GM12878 (cell line): ENCODE data around the gene AIP. TPM values are rescaled to one million over a fixed set of nuclear protein-coding genes. Genes with fewer than 3 reads are reported as not detected.
A peak's percentile ranks its signal among the peaks of the same experiment; 100 is the strongest.

ENCODE experiments used
- ATF7 ChIP-seq: fragments of 450-650 bp; IDR thresholded peaks from 2 replicates; pipeline ENCODE4 v1.6.1; 2016; ENCODE audit warnings: low read depth, mild to moderate bottlenecking
- CREB1 ChIP-seq: IDR thresholded peaks from 2 replicates; pipeline ENCODE4 v1.6.1; 2012; ENCODE audit warnings: low read depth, mild to moderate bottlenecking, inconsistent platforms
- DPF2 ChIP-seq: fragments of 450-650 bp; IDR thresholded peaks from 2 replicates; pipeline ENCODE4 v1.6.1; 2017; ENCODE audit warnings: mild to moderate bottlenecking
- EGR1 ChIP-seq, 2 experiments: IDR thresholded peaks; 1 replicate in 1 of 2; 2 replicates in 1 of 2; pipeline ENCODE4 v1.6.1; 2011 to 2012; ENCODE audit warnings: low read depth in 2 of 2, low read length in 2 of 2, borderline replicate concordance in 1 of 2, mild to moderate bottlenecking in 1 of 2, moderate library complexity in 1 of 2
- EP300 ChIP-seq, 2 experiments: fragments of 150-350 bp in 1 of 2; IDR thresholded peaks; 2 replicates each; pipeline ENCODE4 v1.6.1; 2011 to 2012; ENCODE audit warnings: low read depth in 2 of 2, low read length in 2 of 2, borderline replicate concordance in 1 of 2, improper control_type of control experiment in 1 of 2, inconsistent platforms in 1 of 2; ENCODE audit not compliant: control insufficient read depth in 1 of 2
- HCFC1 ChIP-seq: fragments of 150-350 bp; IDR thresholded peaks from 2 replicates; pipeline ENCODE4 v1.6.1; 2014; ENCODE audit warnings: low read length
- JUNB ChIP-seq: IDR thresholded peaks from 2 replicates; pipeline ENCODE4 v1.6.1; 2016; ENCODE audit warnings: antibody characterized with exemption, mild to moderate bottlenecking
- JUND ChIP-seq: IDR thresholded peaks from 2 replicates; pipeline ENCODE4 v1.6.1; 2012; ENCODE audit warnings: low read depth, mild to moderate bottlenecking, low read length, improper control_type of control experiment, moderate library complexity
- NFIC ChIP-seq: IDR thresholded peaks from 2 replicates; pipeline ENCODE4 v1.6.1; 2012; ENCODE audit warnings: low read depth, mild to moderate bottlenecking, inconsistent platforms, low read length, moderate library complexity
- PAX8 ChIP-seq: fragments of 450-650 bp; IDR thresholded peaks from 2 replicates; pipeline ENCODE4 v1.6.1; 2017; ENCODE audit warnings: mild to moderate bottlenecking, moderate library complexity
- RELA ChIP-seq: fragments of 450-650 bp; IDR thresholded peaks from 2 replicates; pipeline ENCODE4 v1.8.0; 2014; ENCODE audit warnings: borderline replicate concordance; ENCODE audit not compliant: partially characterized antibody
- TARDBP ChIP-seq: IDR thresholded peaks from 2 replicates; pipeline ENCODE4 v1.6.1; 2016; ENCODE audit warnings: borderline replicate concordance
- ZNF24 ChIP-seq: fragments of 450-650 bp; IDR thresholded peaks from 2 replicates; pipeline ENCODE4 v1.6.1; 2017; ENCODE audit warnings: antibody characterized with exemption, mild to moderate bottlenecking
- ZNF622 ChIP-seq: fragments of 450-650 bp; IDR thresholded peaks from 2 replicates; pipeline ENCODE4 v1.6.1; 2017; ENCODE audit warnings: mild to moderate bottlenecking, inconsistent platforms
- ZSCAN29 ChIP-seq: fragments of 450-650 bp; IDR thresholded peaks from 2 replicates; pipeline ENCODE4 v1.6.1; 2017; ENCODE audit warnings: mild to moderate bottlenecking, moderate library complexity
- polyA plus RNA-seq, 11 experiments: library from polyadenylated mRNA; depleted of rRNA in 4 of 11; unstranded in 6 of 11; stranded (reverse) in 5 of 11; fragments of >200 nt; fragmentation: Nextera tagmentation in 4 of 11; fragmentation: Illumina TruSeq in 1 of 11; extraction: Ambion mirVana in 4 of 11; extraction: Trizol in 1 of 11; gene quantifications; 1 replicate in 1 of 11; 2 replicates in 10 of 11; pipeline versions ENCODE4 v1.2.1 to v1.2.3, GENCODE V29; 2011 to 2016; ENCODE audit warnings: inconsistent platforms in 2 of 11, missing spikeins in 2 of 11, low read depth in 1 of 11
- total RNA-seq, 4 experiments: library from RNA; depleted of rRNA in 3 of 4; stranded (reverse); fragments of >200 nt in 3 of 4; fragmentation: Illumina TruSeq in 1 of 4; extraction: Trizol in 1 of 4; gene quantifications; 2 replicates each; pipeline versions ENCODE4 v1.2.1 to v1.2.3, GENCODE V29; 2013 to 2021
- TF ChIP-seq, protein P1 (sequence below): IDR thresholded peaks from 2 replicates; pipeline ENCODE4 v1.6.1; 2012; ENCODE audit warnings: mild to moderate bottlenecking, low read depth, low read length
- TF ChIP-seq, protein P2 (sequence below): fragments of 450-650 bp; conservative IDR thresholded peaks from 2 replicates; pipeline ENCODE4 v1.6.1; 2017; ENCODE audit warnings: mild to moderate bottlenecking, moderate library complexity
- TF ChIP-seq, protein P3 (sequence below): IDR thresholded peaks from 2 replicates; pipeline ENCODE4 v1.6.1; 2011; ENCODE audit warnings: mild to moderate bottlenecking, low read depth, low read length, moderate library complexity; ENCODE audit not compliant: insufficient replicate concordance
- TF ChIP-seq, protein P4 (sequence below): IDR thresholded peaks from 2 replicates; pipeline ENCODE4 v1.6.1; 2012; ENCODE audit warnings: low read depth, low read length, improper control_type of control experiment
- TF ChIP-seq, protein P5 (sequence below): IDR thresholded peaks from 2 replicates; pipeline ENCODE4 v1.6.1; 2011; ENCODE audit warnings: borderline replicate concordance, low read depth, mild to moderate bottlenecking, moderate library complexity, mixed read lengths, low read length; ENCODE audit not compliant: insufficient read depth; ENCODE audit errors: extremely low read length

AIP gene
- total and polyA plus RNA-seq, 10 of the 15 experiments (the other 5 are each of a cell fraction or from before 2014, with no cell fraction given) = 12.6 to 164 (median 104) TPM

DNA sequence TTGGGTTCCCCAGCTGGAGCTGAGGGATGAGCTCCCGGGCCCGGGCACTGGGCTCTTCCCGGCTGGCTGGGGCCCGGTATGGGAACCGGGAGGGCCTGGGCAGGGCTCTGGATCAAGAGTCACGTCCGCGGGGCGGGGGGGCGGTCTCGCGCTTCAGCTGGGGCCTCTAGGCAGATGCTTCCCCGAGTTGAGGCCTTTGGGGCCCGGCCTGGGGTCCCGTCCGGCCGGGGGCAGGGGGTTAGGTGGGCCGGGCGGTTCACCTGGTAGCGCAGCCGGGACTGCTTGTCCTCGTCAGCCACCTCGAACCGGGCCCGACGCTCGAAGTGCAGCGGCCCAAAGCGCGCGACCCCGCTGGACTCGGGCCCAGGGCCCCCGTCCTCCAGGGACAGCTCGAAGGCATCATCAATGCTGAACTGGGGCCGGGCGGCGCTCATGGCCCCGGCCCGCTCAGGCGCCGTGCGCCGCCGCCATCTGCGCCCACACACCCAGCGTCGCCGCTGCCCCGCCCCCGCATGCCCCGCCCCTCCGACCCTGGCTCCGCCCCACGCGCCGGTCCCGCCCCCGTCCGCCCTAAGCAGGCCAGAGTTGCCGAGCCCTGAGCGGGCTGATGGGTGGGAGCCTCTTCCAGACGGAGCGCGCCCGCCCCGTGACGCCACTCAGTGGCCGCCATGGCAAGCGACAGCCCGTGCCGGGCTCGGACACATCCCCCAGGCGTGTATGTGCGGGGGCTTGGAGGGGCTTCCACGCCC is 13.9 kb upstream of the AIP start, which contains the start of gene TMEM134 (continued):
- TF ChIP-seq, protein P1, sequence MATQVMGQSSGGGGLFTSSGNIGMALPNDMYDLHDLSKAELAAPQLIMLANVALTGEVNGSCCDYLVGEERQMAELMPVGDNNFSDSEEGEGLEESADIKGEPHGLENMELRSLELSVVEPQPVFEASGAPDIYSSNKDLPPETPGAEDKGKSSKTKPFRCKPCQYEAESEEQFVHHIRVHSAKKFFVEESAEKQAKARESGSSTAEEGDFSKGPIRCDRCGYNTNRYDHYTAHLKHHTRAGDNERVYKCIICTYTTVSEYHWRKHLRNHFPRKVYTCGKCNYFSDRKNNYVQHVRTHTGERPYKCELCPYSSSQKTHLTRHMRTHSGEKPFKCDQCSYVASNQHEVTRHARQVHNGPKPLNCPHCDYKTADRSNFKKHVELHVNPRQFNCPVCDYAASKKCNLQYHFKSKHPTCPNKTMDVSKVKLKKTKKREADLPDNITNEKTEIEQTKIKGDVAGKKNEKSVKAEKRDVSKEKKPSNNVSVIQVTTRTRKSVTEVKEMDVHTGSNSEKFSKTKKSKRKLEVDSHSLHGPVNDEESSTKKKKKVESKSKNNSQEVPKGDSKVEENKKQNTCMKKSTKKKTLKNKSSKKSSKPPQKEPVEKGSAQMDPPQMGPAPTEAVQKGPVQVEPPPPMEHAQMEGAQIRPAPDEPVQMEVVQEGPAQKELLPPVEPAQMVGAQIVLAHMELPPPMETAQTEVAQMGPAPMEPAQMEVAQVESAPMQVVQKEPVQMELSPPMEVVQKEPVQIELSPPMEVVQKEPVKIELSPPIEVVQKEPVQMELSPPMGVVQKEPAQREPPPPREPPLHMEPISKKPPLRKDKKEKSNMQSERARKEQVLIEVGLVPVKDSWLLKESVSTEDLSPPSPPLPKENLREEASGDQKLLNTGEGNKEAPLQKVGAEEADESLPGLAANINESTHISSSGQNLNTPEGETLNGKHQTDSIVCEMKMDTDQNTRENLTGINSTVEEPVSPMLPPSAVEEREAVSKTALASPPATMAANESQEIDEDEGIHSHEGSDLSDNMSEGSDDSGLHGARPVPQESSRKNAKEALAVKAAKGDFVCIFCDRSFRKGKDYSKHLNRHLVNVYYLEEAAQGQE = no peak
- peak; percentile 82 for TF ChIP-seq CREB1
- TF ChIP-seq, protein P2, sequence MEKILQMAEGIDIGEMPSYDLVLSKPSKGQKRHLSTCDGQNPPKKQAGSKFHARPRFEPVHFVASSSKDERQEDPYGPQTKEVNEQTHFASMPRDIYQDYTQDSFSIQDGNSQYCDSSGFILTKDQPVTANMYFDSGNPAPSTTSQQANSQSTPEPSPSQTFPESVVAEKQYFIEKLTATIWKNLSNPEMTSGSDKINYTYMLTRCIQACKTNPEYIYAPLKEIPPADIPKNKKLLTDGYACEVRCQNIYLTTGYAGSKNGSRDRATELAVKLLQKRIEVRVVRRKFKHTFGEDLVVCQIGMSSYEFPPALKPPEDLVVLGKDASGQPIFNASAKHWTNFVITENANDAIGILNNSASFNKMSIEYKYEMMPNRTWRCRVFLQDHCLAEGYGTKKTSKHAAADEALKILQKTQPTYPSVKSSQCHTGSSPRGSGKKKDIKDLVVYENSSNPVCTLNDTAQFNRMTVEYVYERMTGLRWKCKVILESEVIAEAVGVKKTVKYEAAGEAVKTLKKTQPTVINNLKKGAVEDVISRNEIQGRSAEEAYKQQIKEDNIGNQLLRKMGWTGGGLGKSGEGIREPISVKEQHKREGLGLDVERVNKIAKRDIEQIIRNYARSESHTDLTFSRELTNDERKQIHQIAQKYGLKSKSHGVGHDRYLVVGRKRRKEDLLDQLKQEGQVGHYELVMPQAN = peak; percentile 78
- TF ChIP-seq, protein P3, sequence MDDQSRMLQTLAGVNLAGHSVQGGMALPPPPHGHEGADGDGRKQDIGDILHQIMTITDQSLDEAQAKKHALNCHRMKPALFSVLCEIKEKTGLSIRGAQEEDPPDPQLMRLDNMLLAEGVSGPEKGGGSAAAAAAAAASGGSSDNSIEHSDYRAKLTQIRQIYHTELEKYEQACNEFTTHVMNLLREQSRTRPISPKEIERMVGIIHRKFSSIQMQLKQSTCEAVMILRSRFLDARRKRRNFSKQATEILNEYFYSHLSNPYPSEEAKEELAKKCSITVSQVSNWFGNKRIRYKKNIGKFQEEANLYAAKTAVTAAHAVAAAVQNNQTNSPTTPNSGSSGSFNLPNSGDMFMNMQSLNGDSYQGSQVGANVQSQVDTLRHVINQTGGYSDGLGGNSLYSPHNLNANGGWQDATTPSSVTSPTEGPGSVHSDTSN = no peak
- TF ChIP-seq EP300 (IDR thresholded peaks at IDR 0.05; ENCODE audit: borderline replicate concordance in 1 of 2, control insufficient read depth in 1 of 2, low read depth in 2 of 2, low read length in 2 of 2) = peak in 1 of 2 experiments; percentile 46; a peak in 1 of 4 replicates
- no peak for TF ChIP-seq ZSCAN29
- TF ChIP-seq JUND = no peak
- TF ChIP-seq TARDBP = no peak
- peak; percentile 56; the same call in 1 of the 2 replicates for TF ChIP-seq HCFC1
- TF ChIP-seq RELA = peak; percentile 50
- TF ChIP-seq JUNB = no peak
- no peak for TF ChIP-seq ZNF24
- TF ChIP-seq, protein P4, sequence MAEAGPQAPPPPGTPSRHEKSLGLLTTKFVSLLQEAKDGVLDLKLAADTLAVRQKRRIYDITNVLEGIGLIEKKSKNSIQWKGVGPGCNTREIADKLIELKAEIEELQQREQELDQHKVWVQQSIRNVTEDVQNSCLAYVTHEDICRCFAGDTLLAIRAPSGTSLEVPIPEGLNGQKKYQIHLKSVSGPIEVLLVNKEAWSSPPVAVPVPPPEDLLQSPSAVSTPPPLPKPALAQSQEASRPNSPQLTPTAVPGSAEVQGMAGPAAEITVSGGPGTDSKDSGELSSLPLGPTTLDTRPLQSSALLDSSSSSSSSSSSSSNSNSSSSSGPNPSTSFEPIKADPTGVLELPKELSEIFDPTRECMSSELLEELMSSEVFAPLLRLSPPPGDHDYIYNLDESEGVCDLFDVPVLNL = no peak
- peak; percentile 65; the same call in 1 of the 2 replicates for TF ChIP-seq DPF2
- no peak for TF ChIP-seq ATF7
- TF ChIP-seq EGR1 (IDR thresholded peaks at IDR 0.05; ENCODE audit: borderline replicate concordance in 1 of 2, low read depth in 2 of 2, low read length in 2 of 2) = peak; percentile 12 to 97
- TF ChIP-seq, protein P5, sequence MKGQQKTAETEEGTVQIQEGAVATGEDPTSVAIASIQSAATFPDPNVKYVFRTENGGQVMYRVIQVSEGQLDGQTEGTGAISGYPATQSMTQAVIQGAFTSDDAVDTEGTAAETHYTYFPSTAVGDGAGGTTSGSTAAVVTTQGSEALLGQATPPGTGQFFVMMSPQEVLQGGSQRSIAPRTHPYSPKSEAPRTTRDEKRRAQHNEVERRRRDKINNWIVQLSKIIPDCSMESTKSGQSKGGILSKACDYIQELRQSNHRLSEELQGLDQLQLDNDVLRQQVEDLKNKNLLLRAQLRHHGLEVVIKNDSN = peak; percentile 23
- TF ChIP-seq NFIC = no peak
- TF ChIP-seq ZNF622 = no peak
- TF ChIP-seq PAX8 = no peak
